Uterus (tissue), 4 donors: ENCODE measurements around the gene DNMT1. TPM values are rescaled to one million over a fixed set of nuclear protein-coding genes. Genes with fewer than 3 reads are reported as not detected.

ENCODE experiments used
- DNase-seq, 2 donors: peaks; one replicate each; pipeline ENCODE4 v3.0.0-alpha.2; 2019 to 2020
- H3K27ac ChIP-seq, 2 donors: fragments of 200-600 bp; sonication (generic); 1 replicate in 1 of 2; 2 replicates in 1 of 2; pipeline ENCODE4 v1.5.1; 2016 to 2018
- H3K27me3 ChIP-seq, 2 donors: fragments of 200-600 bp; sonication (generic); one replicate each; pipeline ENCODE4 v1.5.1; 2018 to 2019; ENCODE audit warnings: control low read depth in 1 of 2
- H3K36me3 ChIP-seq, 2 donors: fragments of 200-600 bp; sonication (generic); one replicate each; pipeline ENCODE4 v1.5.1; 2019; ENCODE audit warnings: control low read depth in 1 of 2
- H3K4me1 ChIP-seq, 2 donors: fragments of 200-600 bp; sonication (generic); one replicate each; pipeline ENCODE4 v1.5.1; 2018 to 2019; ENCODE audit warnings: control low read depth in 1 of 2
- H3K4me3 ChIP-seq, 2 donors: fragments of 200-600 bp; sonication (generic); 1 replicate in 1 of 2; 2 replicates in 1 of 2; pipeline ENCODE4 v1.5.1; 2018 to 2019; ENCODE audit warnings: mild to moderate bottlenecking in 1 of 2
- H3K9me3 ChIP-seq, 2 donors: fragments of 200-600 bp; sonication (generic); one replicate each; pipeline ENCODE4 v1.5.1; 2019; ENCODE audit warnings: control low read depth in 1 of 2
- CTCF ChIP-seq, 4 experiments: fragments of 200-600 bp in 2 of 4; fragments of 450-650 bp in 2 of 4; sonication (generic) in 2 of 4; IDR thresholded peaks; one replicate each; pipeline ENCODE4 v1.5.1; 2016 to 2019; ENCODE audit warnings: antibody characterized with exemption in 4 of 4, mild to moderate bottlenecking in 2 of 4, moderate library complexity in 1 of 4
- POLR2A ChIP-seq, 2 donors: fragments of 450-650 bp; IDR thresholded peaks; one replicate each; pipeline ENCODE4 v1.6.1; 2016; ENCODE audit warnings: antibody characterized with exemption in 2 of 2, mild to moderate bottlenecking in 1 of 2, moderate library complexity in 1 of 2
- intact Hi-C: fragments of 100-400 bp; cut with DNase I; formaldehyde crosslinking; loops from one replicate; pipeline ENCODE4 v1.15.1; 2023; ENCODE audit warnings: low total_unique reads
- total RNA-seq, 4 donors: library from RNA; depleted of rRNA in 3 of 4; stranded (reverse); fragments of >200 nt in 3 of 4; gene quantifications; one replicate each; pipeline versions ENCODE4 v1.1.0 to v1.2.4, GENCODE V29; 2014 to 2023
- donor health status: DM: yes; HTN: yes; CAD: no.

Gene DNMT1
- total RNA-seq, 4 donors from 2014 or later: 37.6 to 134 (median 67.9) TPM

- intact Hi-C loops: no loop called here
- H3K36me3 ChIP-seq: no peaks in the 10 kb centered on the region
- H3K4me3 ChIP-seq: no peak overlapping the region
- TF ChIP-seq CTCF (IDR thresholded peaks at IDR 0.05) (no peak), POLR2A (IDR thresholded peaks at IDR 0.05) (no peak)
- peaks cover 0 to 7% of the 10 kb centered on the region in 2 donors for H3K4me1 ChIP-seq
- no peaks in the 10 kb centered on the region for H3K9me3 ChIP-seq
- H3K27me3 ChIP-seq: no peaks in the 10 kb centered on the region
- no peak for DNase-seq
- no peak overlapping the region for H3K27ac ChIP-seq
Observed at GRCh38 chr19:10116085-10116865, 78.5 kb downstream of the DNMT1 start.

DNA sequence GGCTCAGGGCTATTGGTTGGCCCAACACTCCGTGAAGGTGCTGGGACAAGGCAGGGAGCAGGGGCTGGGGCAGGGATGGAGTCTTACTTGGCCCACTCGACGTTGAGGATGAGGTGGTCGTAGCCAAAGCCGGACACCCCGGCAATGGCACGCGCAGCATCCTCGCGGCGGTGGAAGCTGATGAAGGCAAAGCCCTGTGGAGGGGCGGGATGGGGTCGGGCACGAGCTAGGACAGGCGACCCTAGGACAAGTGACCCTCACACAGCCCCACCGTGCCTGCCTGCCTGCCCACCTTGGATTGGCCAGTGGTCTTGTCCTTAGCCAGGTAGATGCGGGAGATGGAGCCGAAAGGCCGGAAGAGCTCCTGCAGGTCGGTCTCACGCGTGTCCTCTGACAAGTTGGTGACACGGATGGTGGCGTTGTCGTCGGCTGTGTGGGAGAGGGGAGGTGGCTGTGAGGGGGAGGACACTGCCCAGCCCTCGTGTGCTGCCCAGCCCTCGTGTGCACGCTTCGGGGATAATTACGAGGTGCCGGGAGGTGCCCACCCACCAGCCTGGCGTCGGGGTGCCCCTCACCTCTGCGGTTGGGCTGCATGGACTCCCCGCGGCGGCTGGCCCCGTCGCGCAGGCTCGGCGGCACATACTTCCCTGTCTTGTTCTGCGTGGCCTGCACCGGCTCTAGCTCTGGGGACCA, 79.2 kb downstream of the DNMT1 start:
- Histone ChIP-seq H3K9me3 (no peaks in the 10 kb centered on the region), H3K27me3 (no peaks in the 10 kb centered on the region), H3K4me1 (peaks cover 0 to 7% of the 10 kb centered on the region in 2 donors), H3K36me3 (no peaks in the 10 kb centered on the region), H3K4me3 (no peak overlapping the region), H3K27ac (no peak overlapping the region)
- DNase-seq: no peak
- intact Hi-C loops: no loop called here
- TF ChIP-seq POLR2A (IDR thresholded peaks at IDR 0.05): no peak
- no peak for TF ChIP-seq CTCF (IDR thresholded peaks at IDR 0.05)

DNA sequence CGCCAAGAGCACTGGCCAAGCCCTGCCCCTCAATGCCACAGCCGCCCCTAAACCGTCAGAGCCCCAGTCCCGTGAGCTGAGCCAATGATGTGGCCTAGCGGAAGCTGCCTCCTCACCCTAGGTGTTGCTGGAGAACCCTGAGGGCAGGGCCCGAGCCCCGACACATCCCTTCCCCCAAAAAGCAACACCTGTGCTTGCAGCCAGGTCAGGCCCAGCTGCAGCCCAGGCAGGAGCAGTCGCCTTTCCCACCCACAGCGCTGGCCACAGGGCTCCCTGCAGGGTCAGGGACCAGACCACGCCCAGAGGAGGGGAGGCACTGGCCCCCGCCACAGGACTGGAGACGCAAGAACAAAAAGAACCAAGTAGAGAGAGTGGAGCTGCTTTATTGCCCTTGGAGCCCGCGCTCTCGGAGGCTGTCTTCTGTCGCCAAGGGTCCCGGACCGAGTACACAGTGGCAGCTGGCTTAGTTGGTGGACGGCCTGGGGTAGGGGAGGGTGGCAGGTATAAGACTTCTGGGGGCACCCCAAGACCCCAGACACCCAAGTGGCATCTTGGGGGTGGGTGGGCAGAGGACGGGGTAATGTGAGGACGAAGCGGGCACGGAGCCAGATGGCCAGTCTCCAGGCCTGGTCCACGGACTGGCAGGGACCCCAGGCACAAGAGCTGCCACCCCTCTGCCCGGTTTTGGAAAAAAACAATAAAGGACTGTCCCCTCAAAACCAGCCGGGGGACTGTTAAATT, 79.9 kb downstream of the DNMT1 start:
- DNase-seq: no peak
- H3K27me3 ChIP-seq: no peaks in the 10 kb centered on the region
- H3K27ac ChIP-seq: no peak overlapping the region
- peaks cover 0 to 7% of the 10 kb centered on the region in 2 donors for H3K4me1 ChIP-seq
- H3K4me3 ChIP-seq: no peak overlapping the region
- intact Hi-C loops: no loop called here
- no peaks in the 10 kb centered on the region for H3K36me3 ChIP-seq
- H3K9me3 ChIP-seq: no peaks in the 10 kb centered on the region
- TF ChIP-seq CTCF (IDR thresholded peaks at IDR 0.05) (no peak), POLR2A (IDR thresholded peaks at IDR 0.05) (no peak)

- H3K9me3 ChIP-seq: no peaks in the 10 kb centered on the region
- no peak overlapping the region for H3K27ac ChIP-seq
- no peaks in the 10 kb centered on the region for H3K27me3 ChIP-seq
- intact Hi-C loops: no loop called here
- H3K4me1 ChIP-seq: peaks cover 0 to 5% of the 10 kb centered on the region in 2 donors
- no peak for DNase-seq
- H3K36me3 ChIP-seq: no peaks in the 10 kb centered on the region
- TF ChIP-seq POLR2A (IDR thresholded peaks at IDR 0.05) (no peak), CTCF (IDR thresholded peaks at IDR 0.05) (no peak)
- H3K4me3 ChIP-seq: no peak overlapping the region
Observed at GRCh38 chr19:10113964-10114650, 80.6 kb downstream of the DNMT1 start.
